IPS-20b (cell line): ENCODE data around the gene TOR3A.
"Not testable (repeated sequence)": the region's sequence is repeated elsewhere in the genome, so short reads cannot be mapped to it uniquely, and the experiment has no call there.

Source experiments
- H3K27ac ChIP-seq: one replicate; pipeline ENCODE4 v1.5.1; 2013; ENCODE audit warnings: low read length
- H3K27me3 ChIP-seq: 2 replicates; pipeline ENCODE4 v1.6.1; 2013; ENCODE audit warnings: mild to moderate bottlenecking, low read length, inconsistent platforms; ENCODE audit not compliant: insufficient read depth
- H3K36me3 ChIP-seq: 2 replicates; pipeline ENCODE4 v1.6.1; 2013; ENCODE audit warnings: low read depth, mild to moderate bottlenecking, inconsistent platforms, low read length, moderate library complexity; ENCODE audit not compliant: insufficient read depth
- H3K4me1 ChIP-seq: 2 replicates; pipeline ENCODE4 v1.6.1; 2013; ENCODE audit warnings: mild to moderate bottlenecking, control low read depth, inconsistent platforms, low read length, moderate library complexity; ENCODE audit not compliant: insufficient read depth
- H3K4me3 ChIP-seq: 2 replicates; pipeline ENCODE4 v1.5.1; 2013; ENCODE audit warnings: mild to moderate bottlenecking, low read length, inconsistent platforms
- H3K9ac ChIP-seq: 2 replicates; pipeline ENCODE4 v1.6.1; 2013; ENCODE audit warnings: low read depth, mild to moderate bottlenecking, inconsistent platforms, low read length, moderate library complexity
- H3K9me3 ChIP-seq: 2 replicates; pipeline ENCODE4 v1.6.1; 2013; ENCODE audit warnings: mild to moderate bottlenecking, low read depth, low read length, inconsistent platforms; ENCODE audit not compliant: insufficient read depth

The TOR3A gene

DNA sequence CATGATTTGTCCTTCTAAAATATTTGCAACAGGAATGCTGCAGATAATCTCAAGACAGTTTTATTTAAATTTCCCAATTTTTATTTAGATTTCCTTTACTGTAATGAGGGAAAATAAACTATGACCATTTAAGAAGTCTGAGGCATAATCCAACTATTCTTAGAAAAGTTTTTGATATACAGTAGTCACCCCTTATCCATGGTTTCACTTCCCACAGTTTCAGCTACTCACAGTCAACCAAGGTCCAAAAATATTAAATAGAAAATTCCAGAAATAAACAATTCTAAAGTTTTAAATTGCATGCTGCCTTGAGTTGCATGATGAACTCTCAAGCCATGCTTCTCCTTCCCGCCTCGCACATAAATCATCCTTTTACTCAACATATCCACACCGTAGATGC, 33.3 kb downstream of the TOR3A start:
- Histone ChIP-seq H3K27ac (no peak overlapping the region), H3K4me3 (no peak overlapping the region), H3K9me3 (no peaks in the 10 kb centered on the region), H3K4me1 (no peaks in the 10 kb centered on the region), H3K9ac (no peak overlapping the region), H3K36me3 (peaks cover 56% of the 10 kb centered on the region), H3K27me3 (no peaks in the 10 kb centered on the region)

DNA sequence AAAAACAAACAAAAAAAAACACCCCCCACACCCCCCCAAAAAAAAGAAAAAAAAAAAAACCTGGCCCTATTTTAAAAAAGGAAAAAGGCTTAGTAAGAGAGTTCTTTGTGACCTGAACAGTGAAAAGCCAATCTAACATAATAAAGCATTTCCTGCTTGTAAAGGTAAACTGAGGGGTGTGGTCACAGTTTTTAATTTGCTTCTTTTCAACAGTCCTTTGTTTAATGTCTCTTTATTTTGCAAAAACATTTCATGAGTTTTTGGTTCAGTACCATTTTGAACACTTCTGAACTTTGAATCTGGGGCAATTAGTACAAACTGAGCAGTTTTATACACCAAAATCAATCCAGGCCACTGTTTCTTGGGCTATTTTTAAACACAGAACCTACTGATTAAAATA, 37.6 kb downstream of the TOR3A start:
- Histone ChIP-seq H3K27ac (no peak overlapping the region), H3K4me1 (no peaks in the 10 kb centered on the region), H3K27me3 (no peaks in the 10 kb centered on the region), H3K9me3 (no peaks in the 10 kb centered on the region), H3K9ac (peak overlapping the region; percentile 15; the same call in 1 of the 2 replicates), H3K36me3 (peaks cover 39% of the 10 kb centered on the region), H3K4me3 (no peak overlapping the region)

DNA sequence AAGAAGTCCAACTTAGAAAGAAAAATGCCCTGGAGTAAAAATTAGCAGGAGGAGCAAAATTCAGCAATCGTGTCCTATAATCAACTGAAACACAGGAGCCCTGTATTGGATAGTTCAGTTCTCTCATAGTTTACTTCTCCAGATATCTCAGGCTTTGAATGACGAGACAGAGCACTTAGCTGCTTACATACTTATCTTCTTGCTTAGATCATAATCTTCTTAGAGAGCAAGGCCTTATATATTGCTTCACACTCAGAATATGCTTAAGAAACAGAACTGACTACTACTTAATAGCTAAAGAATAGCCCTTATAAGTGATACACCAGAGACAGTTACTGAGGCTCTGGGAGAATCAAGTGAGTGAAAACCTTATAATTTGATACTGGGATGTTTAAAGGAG, 38.9 kb downstream of the TOR3A start:
- Histone ChIP-seq H3K9ac (no peak overlapping the region), H3K9me3 (no peaks in the 10 kb centered on the region), H3K36me3 (peaks cover 34% of the 10 kb centered on the region), H3K4me3 (no peak overlapping the region), H3K27me3 (no peaks in the 10 kb centered on the region), H3K27ac (no peak overlapping the region), H3K4me1 (no peaks in the 10 kb centered on the region)

DNA sequence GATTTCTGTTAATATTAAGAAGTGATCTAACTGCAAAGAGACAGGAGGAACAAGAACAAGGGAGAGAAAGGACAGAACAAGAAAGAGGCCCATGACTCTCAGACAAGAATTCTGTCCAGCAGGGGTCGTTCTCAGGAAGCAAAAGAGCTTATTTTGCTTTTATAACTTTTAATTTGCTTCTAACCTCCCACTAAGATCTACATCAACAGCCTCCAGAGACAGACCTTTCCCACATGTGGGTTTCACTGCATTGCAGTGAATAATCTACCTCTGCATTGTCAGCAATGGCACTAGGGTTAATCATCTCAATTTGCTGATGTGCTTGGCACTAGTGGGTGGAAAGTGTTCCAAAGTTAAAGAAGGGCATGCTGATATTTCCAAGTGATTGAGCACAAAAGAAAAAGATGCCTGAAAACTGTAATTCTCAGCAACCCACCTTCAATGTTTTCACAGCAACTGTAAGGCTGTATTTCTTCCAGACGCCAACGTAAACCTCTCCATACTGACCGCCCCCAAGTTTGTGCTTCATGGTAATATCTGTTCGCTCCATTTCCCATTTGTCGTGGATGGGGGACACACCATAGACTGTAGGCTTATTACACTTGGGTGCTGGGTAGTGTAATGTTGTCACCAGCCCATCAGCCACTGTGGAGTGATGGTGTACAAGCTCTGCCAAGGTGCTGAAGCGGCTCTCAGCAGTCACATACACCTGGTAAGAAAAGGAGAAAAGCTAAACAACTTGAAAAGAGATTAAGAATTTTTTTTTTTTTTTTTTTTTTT, 39.5 kb downstream of the TOR3A start:
- Histone ChIP-seq H3K9me3 (no peaks in the 10 kb centered on the region), H3K4me3 (no peak overlapping the region), H3K27ac (no peak overlapping the region), H3K36me3 (peaks cover 38% of the 10 kb centered on the region), H3K9ac (no peak overlapping the region; the same call in 1 of the 2 replicates), H3K4me1 (no peaks in the 10 kb centered on the region), H3K27me3 (no peaks in the 10 kb centered on the region)

DNA sequence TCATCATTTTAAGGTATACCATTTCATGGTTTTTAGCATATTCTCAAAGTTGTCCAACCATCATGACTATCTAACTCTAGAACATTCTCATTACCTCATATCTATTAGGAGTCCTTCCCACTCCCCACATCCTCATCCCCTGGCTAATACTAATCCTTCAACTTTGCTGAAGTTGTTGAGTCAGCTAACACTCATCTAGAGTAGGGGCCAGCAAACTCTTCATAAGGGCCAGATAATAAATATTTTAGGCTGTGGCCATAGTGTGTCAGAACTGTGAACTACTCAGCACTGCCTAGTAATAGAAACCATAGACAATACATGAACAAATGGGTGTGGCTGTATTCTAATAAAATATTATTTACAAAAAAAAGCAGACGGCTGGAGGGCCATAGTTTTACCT, 43.0 kb downstream of the TOR3A start:
- Histone ChIP-seq H3K9me3 (no peaks in the 10 kb centered on the region), H3K4me1 (no peaks in the 10 kb centered on the region), H3K27ac (no peak overlapping the region), H3K27me3 (no peaks in the 10 kb centered on the region), H3K9ac (no peak overlapping the region), H3K36me3 (peaks cover 16% of the 10 kb centered on the region), H3K4me3 (no peak overlapping the region)

DNA sequence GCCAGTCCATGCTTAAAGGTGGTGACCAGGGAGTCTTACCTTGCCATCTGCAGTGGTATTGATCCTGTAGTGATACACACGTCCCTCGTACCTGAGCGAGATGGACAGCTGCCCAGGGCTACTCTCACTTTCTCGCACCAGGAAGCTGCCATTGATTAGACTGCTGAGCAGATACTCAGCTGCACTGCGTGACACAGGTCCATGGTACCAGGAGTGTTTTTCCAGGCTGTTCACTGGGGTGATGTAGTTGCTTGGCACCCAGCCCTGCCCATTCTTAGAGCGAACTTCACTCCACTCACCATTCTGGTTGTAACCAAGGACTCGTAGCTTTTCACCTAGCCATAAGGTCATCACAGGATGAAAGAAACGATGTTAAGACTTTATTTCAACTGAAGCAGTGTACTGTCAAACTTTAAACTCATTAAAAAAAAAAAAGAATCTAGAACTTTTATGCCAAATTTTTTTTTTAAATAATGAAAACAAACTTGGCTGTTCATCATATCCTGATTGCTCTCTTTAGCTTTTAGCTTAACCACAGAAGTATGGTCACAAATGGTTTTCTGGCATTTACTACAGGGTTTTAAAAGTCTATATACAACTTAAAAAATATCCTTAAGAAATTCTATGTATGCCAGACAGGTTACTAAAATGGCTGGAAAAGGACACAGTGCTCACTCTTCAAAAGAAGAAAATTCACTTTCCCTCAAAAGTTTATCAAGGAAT, 44.6 kb downstream of the TOR3A start:
- H3K9ac ChIP-seq: no peak overlapping the region
- H3K4me1 ChIP-seq: no peaks in the 10 kb centered on the region
- no peak overlapping the region for H3K27ac ChIP-seq
- no peaks in the 10 kb centered on the region for H3K9me3 ChIP-seq
- H3K27me3 ChIP-seq: no peaks in the 10 kb centered on the region
- H3K4me3 ChIP-seq: no peak overlapping the region
- peaks cover 24% of the 10 kb centered on the region for H3K36me3 ChIP-seq

DNA sequence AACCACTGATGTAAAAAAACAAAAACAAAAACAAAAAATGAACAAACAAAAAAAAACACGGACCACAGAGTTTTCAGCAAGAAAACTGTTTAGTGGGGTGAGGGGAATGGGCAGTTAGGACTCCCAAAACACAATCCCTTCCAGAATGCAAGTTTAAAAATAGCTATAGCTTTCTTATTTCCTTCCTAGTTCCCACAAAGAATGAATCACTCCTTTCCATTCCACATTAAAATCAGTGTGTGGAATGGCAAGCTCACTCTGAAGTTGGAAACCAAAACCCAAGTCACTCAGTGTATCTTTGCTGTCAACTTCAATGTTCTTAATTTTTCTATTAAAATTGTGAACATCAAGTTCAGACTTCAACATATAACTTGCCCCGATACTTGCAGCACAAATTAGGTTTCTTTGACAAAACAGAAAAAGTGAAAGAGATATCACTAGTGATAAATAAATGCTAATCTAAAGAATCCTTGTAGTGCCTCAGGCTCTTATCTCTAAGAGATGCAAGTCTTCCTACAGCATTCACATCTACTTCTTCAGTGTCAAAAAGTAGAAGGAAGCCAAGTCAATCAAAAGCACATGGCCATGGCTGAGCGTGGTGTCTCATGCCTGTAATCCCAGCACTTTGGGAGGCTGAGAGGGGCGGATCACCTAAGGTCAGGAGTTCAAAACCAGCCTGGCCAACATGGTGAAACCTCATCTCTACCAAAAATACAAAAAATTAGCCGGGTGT, 45.5 kb downstream of the TOR3A start:
- no peak overlapping the region for H3K27ac ChIP-seq
- no peaks in the 10 kb centered on the region for H3K9me3 ChIP-seq
- no peaks in the 10 kb centered on the region for H3K27me3 ChIP-seq
- no peak overlapping the region for H3K4me3 ChIP-seq
- H3K36me3 ChIP-seq: peaks cover 24% of the 10 kb centered on the region; the same call in 1 of the 2 replicates
- H3K4me1 ChIP-seq: no peaks in the 10 kb centered on the region
- no peak overlapping the region for H3K9ac ChIP-seq

DNA sequence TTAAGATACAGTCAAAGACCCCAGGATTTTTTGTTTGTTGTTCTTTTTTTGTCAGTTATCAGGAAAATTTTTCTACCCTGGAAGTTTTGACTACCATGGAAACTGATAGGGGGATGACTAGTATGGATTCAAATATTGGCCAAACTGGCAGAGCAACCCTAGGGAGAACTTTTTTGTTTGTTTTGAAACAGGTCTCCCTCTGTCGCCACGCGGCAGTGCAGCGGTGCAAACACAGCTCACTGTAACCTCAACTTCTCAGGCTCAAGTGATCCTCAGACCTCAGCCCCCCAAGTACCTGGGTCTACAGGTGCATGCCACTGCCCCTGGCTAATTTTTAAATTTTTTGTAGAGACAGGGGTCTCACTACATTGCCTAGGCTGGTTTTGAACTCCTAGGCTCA, 46.6 kb downstream of the TOR3A start:
- Histone ChIP-seq H3K9ac (no peak overlapping the region), H3K27ac (no peak overlapping the region), H3K9me3 (no peaks in the 10 kb centered on the region), H3K27me3 (no peaks in the 10 kb centered on the region), H3K4me3 (no peak overlapping the region), H3K36me3 (peaks cover 24% of the 10 kb centered on the region; the same call in 1 of the 2 replicates), H3K4me1 (no peaks in the 10 kb centered on the region)

DNA sequence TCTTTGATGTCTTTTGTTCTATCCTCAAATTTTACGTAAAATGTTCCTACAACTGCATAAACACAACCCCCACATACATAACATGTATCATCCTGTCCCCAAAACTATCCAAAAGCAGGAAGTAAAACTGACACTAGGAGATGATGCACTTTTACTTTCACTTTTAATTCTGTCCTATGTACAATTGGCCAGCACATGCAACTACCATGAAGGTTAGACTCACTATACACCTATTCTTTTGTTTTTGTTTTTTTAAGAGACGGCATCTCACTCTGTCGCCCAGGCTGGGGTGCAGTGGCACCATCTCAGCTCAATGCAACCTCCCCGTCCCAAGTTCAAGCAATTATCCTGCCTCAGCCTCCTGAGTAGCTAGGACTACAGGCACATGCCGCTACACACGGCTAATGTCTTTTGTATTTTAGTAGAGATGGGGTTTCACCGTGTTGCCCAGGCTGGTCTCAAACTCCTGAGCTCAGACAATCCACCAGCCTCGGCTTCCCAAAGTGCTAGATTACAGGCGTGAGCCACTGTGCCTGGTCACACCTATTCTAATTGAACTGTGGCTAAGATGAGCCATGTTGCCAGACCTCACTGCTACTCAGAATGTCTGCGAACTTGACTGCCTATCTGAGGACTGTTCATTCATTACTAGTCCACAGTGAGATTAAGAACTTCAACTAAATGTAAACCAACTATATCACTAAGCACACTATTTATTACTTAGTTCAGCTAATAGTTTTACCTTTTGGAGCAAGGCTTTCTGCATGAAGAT, 48.0 kb downstream of the TOR3A start:
- Histone ChIP-seq H3K27ac (no peak overlapping the region), H3K4me3 (no peak overlapping the region)

DNA sequence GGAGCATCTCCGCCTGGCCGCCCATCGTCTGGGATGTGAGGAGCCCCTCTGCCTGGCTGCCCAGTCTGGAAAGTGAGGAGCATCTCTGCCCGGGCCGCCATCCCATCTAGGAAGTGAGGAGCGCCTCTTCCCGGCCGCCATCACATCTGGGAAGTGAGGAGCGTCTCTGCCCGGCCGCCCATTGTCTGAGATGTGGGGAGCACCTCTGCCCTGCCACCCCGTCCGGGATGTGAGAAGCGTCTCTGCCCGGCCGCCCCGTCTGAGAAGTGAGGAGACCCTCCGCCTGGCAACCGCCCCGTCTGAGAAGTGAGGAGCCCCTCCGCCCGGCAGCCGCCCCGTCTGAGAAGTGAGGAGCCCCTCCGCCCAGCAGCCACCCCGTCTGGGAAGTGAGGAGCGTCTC, 53.3 kb downstream of the TOR3A start:
- H3K9me3 ChIP-seq, H3K27ac ChIP-seq: not testable (repeated sequence)
- peaks cover 12% of the 10 kb centered on the region; the same call in 1 of the 2 replicates for H3K36me3 ChIP-seq

More for the DNA sequence above, 48.0 kb downstream of the TOR3A start:
- no peaks in the 10 kb centered on the region for H3K4me1 ChIP-seq
- no peak overlapping the region for H3K9ac ChIP-seq
- H3K9me3 ChIP-seq: no peaks in the 10 kb centered on the region
- H3K36me3 ChIP-seq: peaks cover 24% of the 10 kb centered on the region; the same call in 1 of the 2 replicates
- H3K27me3 ChIP-seq: no peaks in the 10 kb centered on the region

DNA sequence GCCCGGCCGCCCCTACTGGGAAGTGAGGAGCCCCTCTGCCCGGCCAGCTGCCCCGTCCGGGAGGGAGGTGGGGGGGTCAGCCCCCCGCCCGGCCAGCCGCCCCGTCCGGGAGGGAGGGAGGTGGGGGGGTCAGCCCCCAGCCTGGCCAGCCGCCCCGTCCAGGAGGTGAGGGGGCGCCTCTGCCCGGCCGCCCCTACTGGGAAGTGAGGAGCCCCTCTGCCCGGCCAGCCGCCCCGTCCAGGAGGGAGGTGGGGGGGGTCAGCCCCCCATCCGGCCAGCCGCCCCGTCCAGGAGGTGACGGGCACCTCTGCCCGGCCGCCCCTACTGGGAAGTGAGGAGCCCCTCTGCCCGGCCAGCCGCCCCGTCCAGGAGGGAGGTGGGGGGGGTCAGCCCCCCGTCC, 53.8 kb downstream of the TOR3A start:
- not testable (repeated sequence) for H3K9ac ChIP-seq, H3K4me3 ChIP-seq, H3K27ac ChIP-seq, H3K4me1 ChIP-seq, H3K9me3 ChIP-seq, H3K36me3 ChIP-seq, H3K27me3 ChIP-seq

More for the DNA sequence above, 53.3 kb downstream of the TOR3A start:
- not testable (repeated sequence) for H3K4me1 ChIP-seq, H3K4me3 ChIP-seq, H3K27me3 ChIP-seq, H3K9ac ChIP-seq
